Measurements from ENCODE around the gene RAB35.

- TF ChIP-seq CTCF (IDR thresholded peaks at IDR 0.05; ENCODE audit: insufficient read depth, low read length, poor library complexity, severe bottlenecking) (no peak), EZH2phosphoT487 (conservative IDR thresholded peaks at IDR 0.05; ENCODE audit: low read length) (no peak)
Observed at GRCh38 chr12:120158351-120158750, 41.8 kb upstream of the RAB35 start.
